ENCODE results near the gene CCDC9B. TPM values are rescaled to one million over a fixed set of nuclear protein-coding genes. Genes with fewer than 3 reads are reported as not detected.
A peak's percentile ranks its signal among the peaks of the same experiment; 100 is the strongest.

CCDC9B gene
- total RNA-seq, 6 donors from 2014 or later: 15.5 to 140 (median 68.1) TPM

GRCh38 chr15:40382580-40383456, 42.1 kb upstream of the CCDC9B start, which contains the start of gene KNSTRN:
Gene KNSTRN (plus strand): TSS chr15:40382721. CDS start chr15:40382836, 115 bp downstream.
- Histone ChIP-seq H3K27me3 (no peaks in the 10 kb centered on the region), H3K27ac (peak within 1 kb of the TSS; percentile 3 to 78 (median 66)), H3K9me3 (no peaks in the 10 kb centered on the region), H3K4me1 (peaks cover 18 to 33% (median 26%) of the 10 kb centered on the region in 4 donors), H3K4me3 (peak within 1 kb of the TSS; percentile 58 to 94 (median 78)), H3K36me3 (peaks cover 3 to 11% (median 10%) of the 10 kb centered on the region in 4 donors)
- 0 to 6% methylated on average over 33 to 57 of the region's 57 CpGs for WGBS, 2 donors
- peak; percentile 84 to 97 for DNase-seq
- TF ChIP-seq, protein P1, sequence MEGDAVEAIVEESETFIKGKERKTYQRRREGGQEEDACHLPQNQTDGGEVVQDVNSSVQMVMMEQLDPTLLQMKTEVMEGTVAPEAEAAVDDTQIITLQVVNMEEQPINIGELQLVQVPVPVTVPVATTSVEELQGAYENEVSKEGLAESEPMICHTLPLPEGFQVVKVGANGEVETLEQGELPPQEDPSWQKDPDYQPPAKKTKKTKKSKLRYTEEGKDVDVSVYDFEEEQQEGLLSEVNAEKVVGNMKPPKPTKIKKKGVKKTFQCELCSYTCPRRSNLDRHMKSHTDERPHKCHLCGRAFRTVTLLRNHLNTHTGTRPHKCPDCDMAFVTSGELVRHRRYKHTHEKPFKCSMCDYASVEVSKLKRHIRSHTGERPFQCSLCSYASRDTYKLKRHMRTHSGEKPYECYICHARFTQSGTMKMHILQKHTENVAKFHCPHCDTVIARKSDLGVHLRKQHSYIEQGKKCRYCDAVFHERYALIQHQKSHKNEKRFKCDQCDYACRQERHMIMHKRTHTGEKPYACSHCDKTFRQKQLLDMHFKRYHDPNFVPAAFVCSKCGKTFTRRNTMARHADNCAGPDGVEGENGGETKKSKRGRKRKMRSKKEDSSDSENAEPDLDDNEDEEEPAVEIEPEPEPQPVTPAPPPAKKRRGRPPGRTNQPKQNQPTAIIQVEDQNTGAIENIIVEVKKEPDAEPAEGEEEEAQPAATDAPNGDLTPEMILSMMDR (IDR thresholded peaks at IDR 0.05): no peak
- no peak for TF ChIP-seq EP300 (IDR thresholded peaks at IDR 0.05)
- TF ChIP-seq POLR2A (IDR thresholded peaks at IDR 0.05): peak in 1 of 4 donors; percentile 63
- peak; percentile 36 to 61 for TF ChIP-seq POLR2AphosphoS5 (IDR thresholded peaks at IDR 0.05)
- peak; percentile 96 to 98 for ATAC-seq (ENCODE audit: low FRiP score in 2 of 2)

DNA sequence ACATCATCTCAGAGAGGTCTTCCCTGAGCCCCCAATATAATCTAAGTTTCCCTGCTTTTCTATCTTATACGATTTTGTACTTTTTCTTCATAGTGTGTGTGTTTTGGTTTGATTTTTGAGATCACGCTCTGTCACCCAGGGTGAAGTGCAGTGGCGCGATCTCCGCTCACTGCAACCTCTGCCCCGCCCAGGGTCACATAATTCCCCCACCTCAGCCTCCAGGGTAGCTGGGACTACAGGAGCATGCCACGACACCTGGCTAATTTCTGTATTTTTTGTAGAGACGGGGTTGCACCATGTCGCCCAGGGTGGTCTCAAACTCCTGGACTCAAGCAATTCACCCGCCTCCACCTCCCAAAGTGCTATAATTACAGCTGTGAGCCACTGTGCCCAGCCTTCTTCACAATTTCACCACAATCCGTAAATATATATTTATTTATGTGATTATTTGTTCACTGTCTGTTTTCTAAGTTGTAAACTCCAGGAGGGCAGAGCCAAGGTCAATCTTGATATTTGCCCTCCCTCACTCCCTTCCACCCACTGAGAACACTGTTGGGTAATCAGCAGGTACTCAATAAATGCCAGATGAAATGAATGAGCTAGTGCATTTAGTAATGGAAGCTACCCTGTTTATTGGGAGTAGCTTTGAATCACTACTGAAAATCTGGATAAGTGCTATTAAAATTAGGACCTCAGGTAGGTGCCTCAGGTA, 41.2 kb upstream of the CCDC9B start:
- ATAC-seq (ENCODE audit: low FRiP score in 2 of 2) (no peak), DNase-seq (no peak)
- 93 to 95% methylated on average over 11 of the region's 11 CpGs for WGBS, 2 donors
- H3K27ac ChIP-seq: no peak overlapping the region
- no peaks in the 10 kb centered on the region for H3K27me3 ChIP-seq
- no peak overlapping the region for H3K4me3 ChIP-seq
- H3K9me3 ChIP-seq: no peaks in the 10 kb centered on the region
- H3K36me3 ChIP-seq: peaks cover 3 to 7% (median 6%) of the 10 kb centered on the region in 4 donors
- TF ChIP-seq POLR2AphosphoS5 (IDR thresholded peaks at IDR 0.05) (no peak), EP300 (IDR thresholded peaks at IDR 0.05) (no peak), POLR2A (IDR thresholded peaks at IDR 0.05) (no peak)
- TF ChIP-seq, protein P1 (IDR thresholded peaks at IDR 0.05): no peak
- peaks cover 18 to 33% (median 26%) of the 10 kb centered on the region in 4 donors for H3K4me1 ChIP-seq

DNA sequence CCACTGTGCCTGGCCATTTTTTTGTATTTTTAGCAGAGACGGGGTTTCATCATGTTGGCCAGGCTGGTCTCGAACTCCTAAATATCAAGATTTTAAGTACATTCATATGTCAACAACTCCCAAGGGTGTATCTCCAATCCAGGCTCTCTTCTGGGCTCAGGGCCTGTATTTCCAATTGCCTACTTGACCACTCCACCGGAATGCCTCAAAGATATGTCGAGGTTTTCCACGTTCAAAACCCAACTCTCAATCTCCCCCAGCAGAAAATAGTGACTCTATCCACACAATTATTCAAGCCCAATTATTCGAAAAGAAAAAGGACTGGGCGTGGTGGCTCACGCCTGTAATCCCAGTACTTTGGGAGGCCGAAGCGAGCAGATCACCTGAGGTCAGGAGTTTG, 39.9 kb upstream of the CCDC9B start:
- ATAC-seq (ENCODE audit: low FRiP score in 2 of 2): no peak
- Histone ChIP-seq H3K36me3 (no peaks in the 10 kb centered on the region), H3K27ac (peak overlapping the region; percentile 33 to 64 (median 52)), H3K4me1 (peaks cover 18 to 33% (median 28%) of the 10 kb centered on the region in 4 donors), H3K9me3 (no peaks in the 10 kb centered on the region), H3K27me3 (no peaks in the 10 kb centered on the region), H3K4me3 (no peak overlapping the region)
- TF ChIP-seq POLR2A (IDR thresholded peaks at IDR 0.05): no peak
- no peak for TF ChIP-seq EP300 (IDR thresholded peaks at IDR 0.05)
- TF ChIP-seq POLR2AphosphoS5 (IDR thresholded peaks at IDR 0.05): no peak
- TF ChIP-seq, protein P1 (IDR thresholded peaks at IDR 0.05): no peak
- WGBS, 2 donors: 94 to 95% methylated on average over 10 of the region's 10 CpGs
- no peak for DNase-seq

DNA sequence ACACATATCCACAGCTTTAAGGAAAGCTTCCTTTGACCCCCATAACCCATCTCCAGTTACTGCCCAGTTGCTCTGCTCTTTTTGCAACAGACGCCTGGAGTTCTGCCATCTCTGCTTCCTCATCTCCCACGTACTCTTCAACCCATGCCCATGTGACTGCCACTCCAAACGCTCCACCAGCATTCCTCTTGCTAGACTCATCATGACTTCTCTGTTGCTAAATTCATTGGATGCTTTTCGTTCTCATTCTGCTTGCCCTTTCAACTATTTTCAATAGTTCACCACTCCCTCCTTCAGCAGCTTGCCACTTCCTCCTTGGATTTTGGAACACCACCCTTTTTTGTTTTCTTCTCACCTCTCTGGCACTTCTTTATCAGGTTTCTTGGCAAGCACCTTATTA, 39.1 kb upstream of the CCDC9B start:
- 10 to 16% methylated on average over 4 of the region's 4 CpGs for WGBS, 2 donors
- Histone ChIP-seq H3K9me3 (no peaks in the 10 kb centered on the region), H3K36me3 (no peaks in the 10 kb centered on the region), H3K4me3 (no peak overlapping the region), H3K4me1 (peaks cover 18 to 35% (median 29%) of the 10 kb centered on the region in 4 donors), H3K27me3 (no peaks in the 10 kb centered on the region), H3K27ac (peak overlapping the region; percentile 33 to 64 (median 52))
- peak; percentile 63 to 72 for ATAC-seq (ENCODE audit: low FRiP score in 2 of 2)
- peak in 1 of 4 donors; percentile 77 for TF ChIP-seq EP300 (IDR thresholded peaks at IDR 0.05)
- TF ChIP-seq POLR2AphosphoS5 (IDR thresholded peaks at IDR 0.05): peak; percentile 42 to 54
- no peak for TF ChIP-seq POLR2A (IDR thresholded peaks at IDR 0.05)
- peak in 1 of 2 donors; percentile 95 for DNase-seq

DNA sequence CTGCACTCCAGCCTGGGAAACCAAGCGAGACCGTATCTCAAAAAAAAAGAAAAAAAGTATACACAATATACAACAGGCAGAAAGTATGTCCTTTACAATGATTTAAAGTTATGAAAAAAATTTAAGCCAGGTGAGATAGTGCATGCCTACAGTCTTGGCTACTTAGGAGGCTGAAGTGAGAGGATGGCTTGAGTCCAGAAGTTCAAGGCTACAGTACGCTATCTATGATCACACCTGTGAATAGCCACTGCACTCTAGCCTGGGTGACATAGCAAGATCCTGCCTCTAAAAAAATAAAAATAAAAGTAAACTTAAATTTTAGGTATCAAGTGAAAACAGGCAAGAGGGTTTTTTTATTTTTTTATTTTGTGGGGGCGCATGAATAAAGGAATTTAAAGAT, 38.6 kb upstream of the CCDC9B start:
- TF ChIP-seq POLR2A (IDR thresholded peaks at IDR 0.05) (no peak), POLR2AphosphoS5 (IDR thresholded peaks at IDR 0.05) (no peak), EP300 (IDR thresholded peaks at IDR 0.05) (no peak)
- TF ChIP-seq, protein P1 (IDR thresholded peaks at IDR 0.05): no peak
- ATAC-seq (ENCODE audit: low FRiP score in 2 of 2): no peak
- Histone ChIP-seq H3K4me3 (no peak overlapping the region), H3K9me3 (no peaks in the 10 kb centered on the region), H3K36me3 (no peaks in the 10 kb centered on the region), H3K27me3 (no peaks in the 10 kb centered on the region), H3K4me1 (peaks cover 18 to 35% (median 29%) of the 10 kb centered on the region in 4 donors), H3K27ac (peak overlapping the region in 1 of 4 donors; percentile 63)
- DNase-seq: no peak
- 85 to 89% methylated on average over 4 of the region's 4 CpGs for WGBS, 2 donors

All from upper lobe of left lung (tissue), 6 donors.